ENCODE measurements around the gene AGRN.
A peak's percentile ranks its signal among the peaks of the same experiment; 100 is the strongest.
"Not testable (repeated sequence)": the region's sequence is repeated elsewhere in the genome, so short reads cannot be mapped to it uniquely, and the experiment has no call there.

AGRN gene

GRCh38 chr1:981955-982558 lies 37.9 kb upstream of the AGRN start, which contains the start of gene PERM1:
PERM1 (minus strand) TSS chr1:982093; CDS start chr1:981029, 1,064 bp downstream.
- no peak within 1 kb of the TSS for H3K4me3 ChIP-seq (ENCODE audit: low read depth, low read length)
- no peak for DNase-seq (ENCODE audit: low read depth)
- TF ChIP-seq CTCF (IDR thresholded peaks at IDR 0.05; ENCODE audit: low read depth, low read length, missing control alignments): no peak
- in situ Hi-C loops (cut with HindIII; ENCODE audit: low sequenced_read_pairs): no loop called here

GRCh38 chr1:982765-983436 lies 37.0 kb upstream of the AGRN start:
- in situ Hi-C loops (cut with HindIII; ENCODE audit: low sequenced_read_pairs): no loop called here
- DNase-seq (ENCODE audit: low read depth): no peak
- no peak overlapping the region for H3K4me3 ChIP-seq (ENCODE audit: low read depth, low read length)
- no peak for TF ChIP-seq CTCF (IDR thresholded peaks at IDR 0.05; ENCODE audit: low read depth, low read length, missing control alignments)

GRCh38 chr1:983798-984475 lies 36.0 kb upstream of the AGRN start:
- in situ Hi-C loops (cut with HindIII; ENCODE audit: low sequenced_read_pairs): no loop called here
- no peak for DNase-seq (ENCODE audit: low read depth)
- no peak overlapping the region for H3K4me3 ChIP-seq (ENCODE audit: low read depth, low read length)
- TF ChIP-seq CTCF (IDR thresholded peaks at IDR 0.05; ENCODE audit: low read depth, low read length, missing control alignments): peak; percentile 68

- in situ Hi-C loops (cut with HindIII; ENCODE audit: low sequenced_read_pairs): no loop called here
- TF ChIP-seq CTCF (IDR thresholded peaks at IDR 0.05; ENCODE audit: low read depth, low read length, missing control alignments): no peak
- no peak for DNase-seq (ENCODE audit: low read depth)
- H3K4me3 ChIP-seq (ENCODE audit: low read depth, low read length): no peak overlapping the region
These were observed 35.5 kb upstream of the AGRN start for GRCh38 chr1:984476-984814.

- DNase-seq (ENCODE audit: low read depth): no peak
- TF ChIP-seq CTCF (IDR thresholded peaks at IDR 0.05; ENCODE audit: low read depth, low read length, missing control alignments): no peak
- in situ Hi-C loops (cut with HindIII; ENCODE audit: low sequenced_read_pairs): no loop called here
These were observed 34.8 kb upstream of the AGRN start for GRCh38 chr1:985126-985525.

GRCh38 chr1:988061-988460 lies 31.9 kb upstream of the AGRN start:
- in situ Hi-C loops (cut with HindIII; ENCODE audit: low sequenced_read_pairs); H3K4me3 ChIP-seq (ENCODE audit: low read depth, low read length); DNase-seq (ENCODE audit: low read depth): not testable (repeated sequence)

More at GRCh38 chr1:985126-985525, 34.8 kb upstream of the AGRN start:
- H3K4me3 ChIP-seq (ENCODE audit: low read depth, low read length): no peak overlapping the region

- DNase-seq (ENCODE audit: low read depth); H3K4me3 ChIP-seq (ENCODE audit: low read depth, low read length); in situ Hi-C loops (cut with HindIII; ENCODE audit: low sequenced_read_pairs): not testable (repeated sequence)
These were observed 28.6 kb upstream of the AGRN start for GRCh38 chr1:991275-991674.

All from astrocyte of the cerebellum (primary cell).